ENCODE results near the gene CAMTA1. TPM values are rescaled to one million over a fixed set of nuclear protein-coding genes. Genes with fewer than 3 reads are reported as not detected.

The CAMTA1 gene
- total RNA-seq, 2 experiments from 2014 or later, result 43.9 to 73.3 TPM

- TF ChIP-seq EZH2phosphoT487 (IDR thresholded peaks at IDR 0.05; ENCODE audit: borderline replicate concordance, low read depth, low read length), result no peak
- TF ChIP-seq, protein P1, sequence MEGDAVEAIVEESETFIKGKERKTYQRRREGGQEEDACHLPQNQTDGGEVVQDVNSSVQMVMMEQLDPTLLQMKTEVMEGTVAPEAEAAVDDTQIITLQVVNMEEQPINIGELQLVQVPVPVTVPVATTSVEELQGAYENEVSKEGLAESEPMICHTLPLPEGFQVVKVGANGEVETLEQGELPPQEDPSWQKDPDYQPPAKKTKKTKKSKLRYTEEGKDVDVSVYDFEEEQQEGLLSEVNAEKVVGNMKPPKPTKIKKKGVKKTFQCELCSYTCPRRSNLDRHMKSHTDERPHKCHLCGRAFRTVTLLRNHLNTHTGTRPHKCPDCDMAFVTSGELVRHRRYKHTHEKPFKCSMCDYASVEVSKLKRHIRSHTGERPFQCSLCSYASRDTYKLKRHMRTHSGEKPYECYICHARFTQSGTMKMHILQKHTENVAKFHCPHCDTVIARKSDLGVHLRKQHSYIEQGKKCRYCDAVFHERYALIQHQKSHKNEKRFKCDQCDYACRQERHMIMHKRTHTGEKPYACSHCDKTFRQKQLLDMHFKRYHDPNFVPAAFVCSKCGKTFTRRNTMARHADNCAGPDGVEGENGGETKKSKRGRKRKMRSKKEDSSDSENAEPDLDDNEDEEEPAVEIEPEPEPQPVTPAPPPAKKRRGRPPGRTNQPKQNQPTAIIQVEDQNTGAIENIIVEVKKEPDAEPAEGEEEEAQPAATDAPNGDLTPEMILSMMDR (conservative IDR thresholded peaks at IDR 0.05; ENCODE audit: low read length), result no peak
- POLR2A ChIA-PET, result no interaction called here
- Histone ChIP-seq H3K4me3 (ENCODE audit: low read depth, low read length, poor library complexity, severe bottlenecking) (no peak overlapping the region), H3K4me1 (ENCODE audit: insufficient read depth, low read length, poor library complexity, severe bottlenecking) (no peaks in the 10 kb centered on the region), H4K20me1 (ENCODE audit: insufficient read depth, low read length) (no peaks in the 10 kb centered on the region), H3K79me2 (ENCODE audit: insufficient read depth, low read depth, low read length) (no peaks in the 10 kb centered on the region), H3K4me2 (ENCODE audit: low read length) (no peak overlapping the region), H3K27ac (ENCODE audit: low read depth, low read length, poor library complexity, severe bottlenecking) (no peak overlapping the region), H3K9me3 (ENCODE audit: low read length) (no peaks in the 10 kb centered on the region), H3K9me2 (ENCODE audit: insufficient read depth, low read length) (no peaks in the 10 kb centered on the region), H3K36me3 (ENCODE audit: insufficient read depth, low read length) (no peaks in the 10 kb centered on the region), H2AFZ (ENCODE audit: low read length) (no peak overlapping the region)
- DNase-seq (ENCODE audit: low spot score), result no peak
- intact Hi-C loops (cut with micrococcal nuclease; ENCODE audit: unreplicated experiment), result no loop called here
- CTCF ChIA-PET (ENCODE audit: unreplicated experiment), result no interaction called here
- no TSS peak for BruUV-seq (replicated peaks)
These were observed 804.6 kb downstream of the CAMTA1 start for GRCh38 chr1:7589774-7590425.

GRCh38 chr1:7590426-7590790 is 805.2 kb downstream of the CAMTA1 start:
- H3K4me1 ChIP-seq (ENCODE audit: insufficient read depth, low read length, poor library complexity, severe bottlenecking), result no peaks in the 10 kb centered on the region
- H3K4me3 ChIP-seq (ENCODE audit: low read depth, low read length, poor library complexity, severe bottlenecking), result no peak overlapping the region
- ChIA-PET CTCF (ENCODE audit: unreplicated experiment) (no interaction called here), POLR2A (no interaction called here)
- H3K9me2 ChIP-seq (ENCODE audit: insufficient read depth, low read length), result no peaks in the 10 kb centered on the region
- no peaks in the 10 kb centered on the region for H3K9me3 ChIP-seq (ENCODE audit: low read length)
- intact Hi-C loops (cut with micrococcal nuclease; ENCODE audit: unreplicated experiment), result no loop called here
- H2AFZ ChIP-seq (ENCODE audit: low read length), result no peak overlapping the region
- no peak overlapping the region for H3K4me2 ChIP-seq (ENCODE audit: low read length)
- no peaks in the 10 kb centered on the region for H4K20me1 ChIP-seq (ENCODE audit: insufficient read depth, low read length)
- TF ChIP-seq, protein P1 (conservative IDR thresholded peaks at IDR 0.05; ENCODE audit: low read length), result no peak
- no peak for TF ChIP-seq EZH2phosphoT487 (IDR thresholded peaks at IDR 0.05; ENCODE audit: borderline replicate concordance, low read depth, low read length)
- H3K79me2 ChIP-seq (ENCODE audit: insufficient read depth, low read depth, low read length), result no peaks in the 10 kb centered on the region
- BruUV-seq (replicated peaks), result no TSS peak
- no peaks in the 10 kb centered on the region for H3K36me3 ChIP-seq (ENCODE audit: insufficient read depth, low read length)
- H3K27ac ChIP-seq (ENCODE audit: low read depth, low read length, poor library complexity, severe bottlenecking), result no peak overlapping the region
- no peak for DNase-seq (ENCODE audit: low spot score)

DNA sequence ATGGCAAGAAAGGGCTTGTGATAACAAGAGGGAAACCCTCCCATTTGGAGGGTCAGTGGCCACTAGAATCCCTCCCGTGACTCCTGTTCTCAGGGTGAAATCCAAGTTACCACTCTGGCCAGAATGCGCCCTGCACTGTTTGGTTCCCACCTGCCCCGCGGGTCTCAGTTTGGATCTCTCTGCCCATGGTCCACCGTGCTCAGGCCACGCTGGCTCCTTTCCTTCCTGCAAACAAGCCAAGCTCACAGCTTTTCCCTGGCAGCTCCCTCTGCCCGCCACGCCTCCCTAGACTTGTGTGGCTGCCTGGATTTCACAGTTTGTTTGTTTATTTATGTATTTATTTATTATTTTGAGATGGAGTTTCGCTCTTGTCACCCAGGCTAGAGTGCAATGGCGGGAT is 806.3 kb downstream of the CAMTA1 start:
- no peak for DNase-seq (ENCODE audit: low spot score)
- Histone ChIP-seq H3K4me3 (ENCODE audit: low read depth, low read length, poor library complexity, severe bottlenecking) (no peak overlapping the region), H3K4me2 (ENCODE audit: low read length) (no peak overlapping the region), H3K27ac (ENCODE audit: low read depth, low read length, poor library complexity, severe bottlenecking) (no peak overlapping the region), H3K9me2 (ENCODE audit: insufficient read depth, low read length) (no peaks in the 10 kb centered on the region), H3K79me2 (ENCODE audit: insufficient read depth, low read depth, low read length) (no peaks in the 10 kb centered on the region), H3K9me3 (ENCODE audit: low read length) (no peaks in the 10 kb centered on the region), H2AFZ (ENCODE audit: low read length) (no peak overlapping the region), H3K36me3 (ENCODE audit: insufficient read depth, low read length) (no peaks in the 10 kb centered on the region), H4K20me1 (ENCODE audit: insufficient read depth, low read length) (no peaks in the 10 kb centered on the region), H3K4me1 (ENCODE audit: insufficient read depth, low read length, poor library complexity, severe bottlenecking) (no peaks in the 10 kb centered on the region)
- ChIA-PET CTCF (ENCODE audit: unreplicated experiment) (no interaction called here), POLR2A (no interaction called here)
- TF ChIP-seq, protein P1 (conservative IDR thresholded peaks at IDR 0.05; ENCODE audit: low read length), result no peak
- no peak for TF ChIP-seq EZH2phosphoT487 (IDR thresholded peaks at IDR 0.05; ENCODE audit: borderline replicate concordance, low read depth, low read length)
- no TSS peak for BruUV-seq (replicated peaks)
- intact Hi-C loops (cut with micrococcal nuclease; ENCODE audit: unreplicated experiment), result no loop called here
